Liver (tissue), 3 donors: ENCODE data around the gene VPS35L.

Source experiments
- CTCF ChIP-seq: fragments of 150-350 bp; IDR thresholded peaks from 2 replicates; pipeline ENCODE4 v1.5.1; 2017; ENCODE audit warnings: improper control_type of control experiment, low read depth, low read length; ENCODE audit not compliant: missing input control
- GABPA ChIP-seq, 2 donors: IDR thresholded peaks in 1 of 2; conservative IDR thresholded peaks in 1 of 2; 2 replicates each; pipeline ENCODE4 v1.6.1; 2016; ENCODE audit warnings: antibody characterized with exemption in 2 of 2, mild to moderate bottlenecking in 1 of 2, moderate library complexity in 1 of 2
- JUND ChIP-seq, 2 donors: IDR thresholded peaks; 2 replicates each; pipeline ENCODE4 v1.6.1; 2016; ENCODE audit warnings: antibody characterized with exemption in 2 of 2
- NR2F2 ChIP-seq: IDR thresholded peaks from 2 replicates; pipeline ENCODE4 v1.6.1; 2016; ENCODE audit warnings: antibody characterized with exemption
- REST ChIP-seq: IDR thresholded peaks from 2 replicates; pipeline ENCODE4 v1.6.1; 2016; ENCODE audit warnings: antibody characterized with exemption, mild to moderate bottlenecking
- SP1 ChIP-seq: IDR thresholded peaks from 2 replicates; pipeline ENCODE4 v1.6.1; 2018; ENCODE audit warnings: antibody characterized with exemption, mild to moderate bottlenecking
- TAF1 ChIP-seq: conservative IDR thresholded peaks from 2 replicates; pipeline ENCODE4 v1.6.1; 2016; ENCODE audit warnings: antibody characterized with exemption, mild to moderate bottlenecking
- YY1 ChIP-seq: IDR thresholded peaks from 2 replicates; pipeline ENCODE4 v1.6.1; 2016; ENCODE audit warnings: antibody characterized with exemption, mild to moderate bottlenecking
- ZBTB33 ChIP-seq: IDR thresholded peaks from 2 replicates; pipeline ENCODE4 v1.6.1; 2016; ENCODE audit warnings: antibody characterized with exemption
- TF ChIP-seq, protein P1 (sequence below): IDR thresholded peaks from 2 replicates; pipeline ENCODE4 v1.6.1; 2016; ENCODE audit warnings: antibody characterized with exemption
- TF ChIP-seq, protein P2 (sequence below): IDR thresholded peaks from 2 replicates; pipeline ENCODE4 v1.6.1; 2016; ENCODE audit warnings: antibody characterized with exemption
- donor health status: healthy.
- donor health status: healthy.

GRCh38 chr16:19735074-19735867 lies 179.8 kb downstream of the VPS35L start:
- TF ChIP-seq CTCF (no peak), REST (no peak), ZBTB33 (no peak), TAF1 (no peak), GABPA (IDR thresholded peaks at IDR 0.05 in 1 of 2, conservative IDR thresholded peaks at IDR 0.05 in 1 of 2) (no peak), NR2F2 (no peak), JUND (IDR thresholded peaks at IDR 0.05) (no peak), YY1 (no peak), SP1 (no peak)
- TF ChIP-seq, protein P1, sequence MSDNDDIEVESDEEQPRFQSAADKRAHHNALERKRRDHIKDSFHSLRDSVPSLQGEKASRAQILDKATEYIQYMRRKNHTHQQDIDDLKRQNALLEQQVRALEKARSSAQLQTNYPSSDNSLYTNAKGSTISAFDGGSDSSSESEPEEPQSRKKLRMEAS, result no peak
- TF ChIP-seq, protein P2, sequence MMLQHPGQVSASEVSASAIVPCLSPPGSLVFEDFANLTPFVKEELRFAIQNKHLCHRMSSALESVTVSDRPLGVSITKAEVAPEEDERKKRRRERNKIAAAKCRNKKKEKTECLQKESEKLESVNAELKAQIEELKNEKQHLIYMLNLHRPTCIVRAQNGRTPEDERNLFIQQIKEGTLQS, result no peak
